ENCODE results near the gene CHST12.
"Not testable (repeated sequence)": the region's sequence is repeated elsewhere in the genome, so short reads cannot be mapped to it uniquely, and the experiment has no call there.

The CHST12 gene

GRCh38 chr7:2374830-2375728 lies 28.3 kb upstream of the CHST12 start:
- Histone ChIP-seq H3K36me3 (peaks cover 88% of the 10 kb centered on the region), H3K4me3 (ENCODE audit: low read depth, low read length) (no peak overlapping the region), H3K4me1 (no peaks in the 10 kb centered on the region), H3K27me3 (no peaks in the 10 kb centered on the region), H3K9me3 (no peaks in the 10 kb centered on the region)
- peak; percentile 42 for DNase-seq
- TF ChIP-seq CTCF (IDR thresholded peaks at IDR 0.05; ENCODE audit: low read depth, low read length): peak; percentile 33

GRCh38 chr7:2376351-2377154 lies 26.9 kb upstream of the CHST12 start:
- Histone ChIP-seq H3K27me3 (no peaks in the 10 kb centered on the region), H3K9me3 (no peaks in the 10 kb centered on the region), H3K4me1 (no peaks in the 10 kb centered on the region), H3K4me3 (ENCODE audit: low read depth, low read length) (no peak overlapping the region), H3K36me3 (peaks cover 88% of the 10 kb centered on the region)
- no peak for TF ChIP-seq CTCF (IDR thresholded peaks at IDR 0.05; ENCODE audit: low read depth, low read length)
- DNase-seq: no peak

- not testable (repeated sequence) for H3K9me3 ChIP-seq; H3K4me3 ChIP-seq (ENCODE audit: low read depth, low read length); H3K27me3 ChIP-seq; H3K4me1 ChIP-seq; DNase-seq
- H3K36me3 ChIP-seq: peaks cover 86% of the 10 kb centered on the region
Measured at GRCh38 chr7:2377492-2377891, 25.9 kb upstream of the CHST12 start.

GRCh38 chr7:2378125-2378524 lies 25.3 kb upstream of the CHST12 start:
- not testable (repeated sequence) for H3K4me1 ChIP-seq; H3K27me3 ChIP-seq; H3K9me3 ChIP-seq; DNase-seq; H3K4me3 ChIP-seq (ENCODE audit: low read depth, low read length)
- peaks cover 85% of the 10 kb centered on the region for H3K36me3 ChIP-seq

GRCh38 chr7:2379161-2379560 lies 24.2 kb upstream of the CHST12 start:
- Histone ChIP-seq H3K9me3 (no peaks in the 10 kb centered on the region), H3K36me3 (peaks cover 79% of the 10 kb centered on the region), H3K27me3 (no peaks in the 10 kb centered on the region), H3K4me1 (no peaks in the 10 kb centered on the region), H3K4me3 (ENCODE audit: low read depth, low read length) (no peak overlapping the region)
- no peak for DNase-seq
- TF ChIP-seq CTCF (IDR thresholded peaks at IDR 0.05; ENCODE audit: low read depth, low read length): no peak

- peak; percentile 42 for DNase-seq
- no peak overlapping the region for H3K4me3 ChIP-seq (ENCODE audit: low read depth, low read length)
- H3K27me3 ChIP-seq: no peaks in the 10 kb centered on the region
- H3K4me1 ChIP-seq: no peaks in the 10 kb centered on the region
- peaks cover 76% of the 10 kb centered on the region for H3K36me3 ChIP-seq
- H3K9me3 ChIP-seq: no peaks in the 10 kb centered on the region
- no peak for TF ChIP-seq CTCF (IDR thresholded peaks at IDR 0.05; ENCODE audit: low read depth, low read length)
Measured at GRCh38 chr7:2379821-2380450, 23.5 kb upstream of the CHST12 start.

Measured in BE2C (cell line).